ENCODE data around the gene C6orf120.

The C6orf120 gene

GRCh38 chr6:169701954-169702839 is at the start of gene C6orf120, which contains the start of gene WDR27:
Gene C6orf120 (plus strand): TSS chr6:169702126. CDS start chr6:169702460, 334 bp downstream.
Gene WDR27 (minus strand): TSS chr6:169702029. CDS start chr6:169689005, 13,024 bp downstream.
- DNase-seq (ENCODE audit: low read depth in 2 of 2, low spot score in 1 of 2): peak; percentile 95 to 99

- DNase-seq (ENCODE audit: low read depth in 2 of 2, low spot score in 1 of 2): no peak
Measured at GRCh38 chr6:169652896-169653295, 49.0 kb upstream of the C6orf120 start.

- no peak for DNase-seq (ENCODE audit: low read depth in 2 of 2, low spot score in 1 of 2)
Measured at GRCh38 chr6:169653691-169654090, 48.2 kb upstream of the C6orf120 start.

- DNase-seq (ENCODE audit: low read depth in 2 of 2, low spot score in 1 of 2): peak; percentile 13 to 45
Measured at GRCh38 chr6:169654598-169655391, 47.1 kb upstream of the C6orf120 start.

DNA sequence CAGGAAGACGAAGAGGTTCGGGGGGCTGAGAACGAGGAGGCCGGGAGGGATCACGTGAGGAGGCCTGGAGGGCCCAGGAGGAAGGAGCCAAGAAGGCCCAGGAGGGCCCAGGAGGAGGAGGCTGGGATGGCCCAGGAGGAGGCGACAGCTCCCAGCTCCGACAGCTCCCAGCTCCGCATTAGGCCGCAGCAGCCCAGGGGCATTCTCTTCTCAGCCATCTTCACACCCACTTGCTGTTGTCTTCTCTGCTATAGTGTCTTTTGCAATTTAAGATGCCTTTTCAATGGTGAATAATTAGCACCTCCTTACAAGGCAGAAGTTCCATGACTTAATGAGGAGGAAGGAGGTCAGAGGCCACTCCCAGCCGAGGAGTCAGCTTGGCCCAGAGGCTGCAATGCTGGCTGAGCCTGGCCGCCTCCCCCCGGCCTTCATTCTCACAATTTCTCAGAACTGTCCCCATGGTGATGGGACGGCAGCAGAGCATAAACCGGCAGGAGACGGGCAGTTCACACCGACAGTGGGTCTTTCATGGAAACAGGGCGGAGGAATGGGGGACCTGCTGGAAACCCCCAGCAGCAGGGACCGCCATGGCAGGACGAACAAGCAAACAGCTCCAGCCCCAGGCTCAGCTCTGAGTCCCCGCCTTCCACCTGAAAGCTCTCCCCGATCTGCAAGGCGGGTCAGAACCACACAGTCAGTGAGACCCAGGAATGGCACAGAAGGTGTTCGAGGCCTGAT is 45.2 kb upstream of the C6orf120 start:
- DNase-seq (ENCODE audit: low read depth in 2 of 2, low spot score in 1 of 2): no peak

GRCh38 chr6:169657284-169657610 is 44.7 kb upstream of the C6orf120 start:
- no peak for DNase-seq (ENCODE audit: low read depth in 2 of 2, low spot score in 1 of 2)

DNA sequence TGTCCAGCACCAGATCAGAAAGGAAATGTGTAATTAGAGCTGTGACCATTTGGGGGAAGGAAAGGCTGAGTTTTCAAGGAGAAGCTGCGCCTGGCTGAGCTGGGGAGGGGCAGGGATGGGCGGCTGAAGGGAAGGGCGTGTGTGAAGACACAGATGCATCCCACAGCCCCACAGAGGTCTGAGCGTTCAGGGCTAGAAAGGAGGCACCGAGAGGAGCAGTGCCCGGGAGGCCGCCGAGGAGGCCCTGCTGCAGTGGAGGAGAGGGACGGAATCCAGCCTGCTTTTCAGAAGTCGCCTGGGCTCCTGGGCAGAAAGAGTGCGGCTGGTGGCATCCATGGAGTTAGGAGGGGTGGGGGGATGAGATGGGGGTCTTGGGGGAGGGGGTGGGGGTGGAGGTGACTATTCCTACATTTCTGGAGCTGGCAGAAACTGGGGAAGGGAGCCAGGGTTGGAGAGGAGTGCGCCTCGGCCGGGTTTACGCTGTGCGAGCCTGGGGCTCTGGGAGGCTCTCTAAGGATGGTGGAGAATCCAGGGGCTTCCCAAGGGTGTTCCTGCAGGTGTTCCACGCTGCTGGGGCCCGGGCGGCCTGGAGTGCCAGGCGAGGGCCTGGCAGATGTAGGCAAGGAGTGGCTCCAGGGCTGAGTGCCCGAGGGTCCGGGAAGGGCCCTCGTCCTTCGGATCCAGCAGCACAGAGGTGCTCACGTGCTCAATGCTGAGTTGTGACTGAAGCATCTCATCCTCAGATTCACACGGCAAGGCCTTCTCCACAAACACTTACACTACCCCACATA is 41.9 kb upstream of the C6orf120 start:
- no peak for DNase-seq (ENCODE audit: low read depth in 2 of 2, low spot score in 1 of 2)

GRCh38 chr6:169660751-169661390 is 41.1 kb upstream of the C6orf120 start:
- DNase-seq (ENCODE audit: low read depth in 2 of 2, low spot score in 1 of 2): no peak

GRCh38 chr6:169661391-169661756 is 40.6 kb upstream of the C6orf120 start:
- DNase-seq (ENCODE audit: low read depth in 2 of 2, low spot score in 1 of 2): no peak

- DNase-seq (ENCODE audit: low read depth in 2 of 2, low spot score in 1 of 2): no peak
Measured at GRCh38 chr6:169663468-169663867, 38.5 kb upstream of the C6orf120 start.

- no peak for DNase-seq (ENCODE audit: low read depth in 2 of 2, low spot score in 1 of 2)
Measured at GRCh38 chr6:169664227-169664626, 37.7 kb upstream of the C6orf120 start.

DNA sequence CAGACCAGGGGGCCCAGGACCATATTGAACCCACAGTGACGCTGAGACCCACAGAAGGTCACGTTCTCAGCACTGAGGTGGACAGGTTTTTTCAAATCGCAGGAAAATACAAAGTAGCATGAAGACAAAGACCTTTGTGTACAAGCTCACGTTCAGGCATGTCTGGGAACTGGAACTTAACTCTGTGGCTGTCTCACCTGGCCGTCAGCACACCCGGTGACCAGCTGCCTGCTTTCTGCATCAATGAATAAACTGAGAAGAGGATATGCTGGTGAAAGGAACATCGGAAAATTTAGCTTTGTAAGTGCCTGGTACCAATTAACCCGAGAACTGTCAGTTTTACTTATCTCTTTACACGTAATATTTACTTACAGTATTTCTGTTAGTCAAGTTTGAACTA is 36.6 kb upstream of the C6orf120 start:
- DNase-seq (ENCODE audit: low read depth in 2 of 2, low spot score in 1 of 2): no peak

DNA sequence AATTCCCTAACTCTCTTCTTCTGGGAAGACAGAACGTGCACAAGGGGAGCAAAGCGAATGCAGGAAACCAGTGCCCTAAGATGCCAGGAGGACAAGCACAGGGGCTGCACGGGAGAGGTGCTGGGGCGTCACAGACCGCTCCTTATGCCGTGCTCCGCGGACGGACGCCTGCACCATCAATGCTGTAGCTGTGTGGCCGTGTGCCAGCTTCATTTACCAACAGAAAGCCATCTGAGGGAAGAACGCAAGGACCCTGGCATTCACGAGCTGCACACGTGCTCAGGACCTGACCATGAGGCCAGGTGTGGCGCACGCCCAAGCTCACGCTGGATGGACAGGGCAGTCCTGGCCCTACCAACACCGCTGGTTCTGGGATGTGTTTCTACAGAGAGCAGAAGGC is 35.5 kb upstream of the C6orf120 start:
- DNase-seq (ENCODE audit: low read depth in 2 of 2, low spot score in 1 of 2): no peak

- no peak for DNase-seq (ENCODE audit: low read depth in 2 of 2, low spot score in 1 of 2)
Measured at GRCh38 chr6:169667716-169668115, 34.2 kb upstream of the C6orf120 start.

DNA sequence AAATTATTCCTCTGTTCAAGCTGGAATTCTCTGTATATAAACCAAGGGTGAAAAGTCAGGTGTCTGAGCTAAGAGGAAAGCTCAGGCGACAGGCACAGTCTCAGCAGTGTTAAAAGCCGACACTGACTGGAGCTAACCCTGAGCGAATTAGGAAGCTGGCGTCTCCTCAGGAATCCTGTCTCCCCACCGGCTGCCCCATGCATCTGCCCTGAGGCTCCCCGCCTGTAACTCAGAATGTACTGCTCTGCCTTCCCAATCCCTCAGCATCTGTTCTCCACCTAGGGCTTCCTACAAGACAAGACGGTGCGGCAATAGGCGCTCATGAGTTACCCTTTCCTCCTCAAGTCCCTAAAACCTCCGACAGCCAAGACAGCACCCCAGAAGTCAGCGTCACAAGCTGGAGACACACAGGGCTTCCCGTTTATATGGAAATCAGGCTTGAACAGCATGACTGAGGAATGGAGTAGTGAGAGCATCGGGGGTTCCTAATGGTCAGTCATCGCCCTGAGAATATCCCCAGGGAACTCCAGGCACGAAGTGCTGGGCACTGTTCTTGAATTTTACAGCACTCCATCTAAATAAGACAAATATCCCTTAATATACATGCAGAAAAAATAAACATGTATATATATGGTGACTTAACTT is 33.6 kb upstream of the C6orf120 start:
- DNase-seq (ENCODE audit: low read depth in 2 of 2, low spot score in 1 of 2): no peak

DNA sequence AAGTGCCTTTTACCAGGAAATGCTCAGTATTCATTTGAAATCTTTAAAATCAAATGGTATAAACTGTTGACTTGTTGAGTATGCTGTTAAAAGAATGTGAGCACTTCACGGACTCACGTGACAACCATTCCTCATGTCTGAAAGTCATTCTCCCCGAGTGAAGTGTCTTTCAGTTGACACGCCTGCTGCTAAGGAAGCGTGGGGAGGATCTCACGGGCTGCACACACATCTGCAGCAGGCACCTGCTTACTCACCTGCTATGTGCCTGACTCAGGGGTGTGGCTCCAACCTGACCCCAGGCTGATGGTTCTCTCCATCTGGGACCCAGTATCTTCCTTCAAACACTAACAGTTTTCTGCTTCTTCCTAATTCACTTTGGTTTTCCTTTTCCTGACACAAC is 32.8 kb upstream of the C6orf120 start:
- no peak for DNase-seq (ENCODE audit: low read depth in 2 of 2, low spot score in 1 of 2)

DNA sequence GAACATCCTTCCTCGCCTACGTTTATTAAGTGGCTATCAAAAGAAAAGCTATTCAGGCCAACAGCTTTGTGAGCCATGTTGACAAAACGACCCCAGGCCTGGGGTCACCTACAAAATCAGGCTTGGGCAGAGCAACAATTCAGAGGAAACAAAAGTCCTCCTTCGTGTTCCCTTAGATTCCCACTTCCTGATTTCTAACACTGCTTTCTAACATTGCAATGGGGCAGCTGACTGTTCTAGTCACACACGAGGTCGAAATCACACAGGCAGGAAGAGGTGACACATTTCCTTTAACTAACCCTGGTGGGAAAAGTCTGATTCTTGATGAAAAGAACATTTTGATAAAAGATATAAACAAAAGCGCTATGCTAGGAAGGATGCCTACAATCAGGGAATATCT is 32.0 kb upstream of the C6orf120 start:
- no peak for DNase-seq (ENCODE audit: low read depth in 2 of 2, low spot score in 1 of 2)

- no peak for DNase-seq (ENCODE audit: low read depth in 2 of 2, low spot score in 1 of 2)
Measured at GRCh38 chr6:169671563-169671962, 30.4 kb upstream of the C6orf120 start.

DNA sequence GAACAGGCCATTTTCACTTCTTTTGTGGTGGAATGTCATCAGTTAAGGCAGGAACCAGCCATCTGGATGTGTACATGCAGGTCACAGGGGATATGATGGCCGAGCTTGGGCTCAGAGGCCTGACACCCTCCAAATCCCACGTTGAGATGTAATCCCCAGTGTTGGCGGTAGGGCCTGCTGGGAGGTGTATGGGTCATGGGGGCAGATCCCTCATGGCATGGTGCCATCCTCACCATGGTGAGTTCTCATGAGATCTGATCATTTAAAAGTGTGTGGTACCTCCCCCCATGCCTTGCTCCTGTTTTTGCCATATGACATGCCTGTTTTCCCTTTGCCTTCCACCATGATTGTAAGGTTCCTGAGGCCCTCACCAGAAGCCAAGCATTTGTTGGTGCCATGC is 26.9 kb upstream of the C6orf120 start:
- no peak for DNase-seq (ENCODE audit: low read depth in 2 of 2, low spot score in 1 of 2)

DNA sequence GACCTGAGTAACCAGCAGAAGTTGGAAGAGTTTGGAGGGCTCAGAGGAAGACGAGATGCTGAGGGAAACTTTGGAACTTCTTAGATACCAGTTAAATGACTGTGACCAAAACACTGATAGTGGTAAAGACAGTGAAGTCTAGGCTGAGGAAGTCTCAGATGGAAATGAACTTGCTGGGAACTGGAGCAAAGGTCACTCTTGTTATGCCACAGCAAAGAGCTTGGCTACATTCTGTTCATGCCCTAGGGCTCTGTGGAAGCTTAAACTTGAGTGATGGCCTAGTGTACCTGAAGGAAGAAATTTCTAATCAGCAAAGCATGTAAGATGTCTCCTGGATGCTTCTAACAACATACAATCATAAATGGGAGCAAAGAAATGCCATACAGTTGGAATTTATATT is 24.8 kb upstream of the C6orf120 start:
- no peak for DNase-seq (ENCODE audit: low read depth in 2 of 2, low spot score in 1 of 2)
